GM19043 (cell line): Measurements from ENCODE around the gene FRMD4A.
"Not testable (repeated sequence)": the region's sequence is repeated elsewhere in the genome, so short reads cannot be mapped to it uniquely, and the experiment has no call there.

Source experiments
- ATAC-seq: cut with Tn5 transposase; IDR thresholded peaks from one replicate; pipeline ENCODE4 v1.9.1; 2021; ENCODE audit warnings: low read depth; ENCODE audit not compliant: unreplicated experiment

The FRMD4A gene

GRCh38 chr10:13930120-13930519 is 400.6 kb downstream of the FRMD4A start:
- ATAC-seq: no peak

GRCh38 chr10:13928451-13928850 is 402.3 kb downstream of the FRMD4A start:
- no peak for ATAC-seq

- no peak for ATAC-seq
Measured at GRCh38 chr10:13925971-13926780, 404.5 kb downstream of the FRMD4A start.

DNA sequence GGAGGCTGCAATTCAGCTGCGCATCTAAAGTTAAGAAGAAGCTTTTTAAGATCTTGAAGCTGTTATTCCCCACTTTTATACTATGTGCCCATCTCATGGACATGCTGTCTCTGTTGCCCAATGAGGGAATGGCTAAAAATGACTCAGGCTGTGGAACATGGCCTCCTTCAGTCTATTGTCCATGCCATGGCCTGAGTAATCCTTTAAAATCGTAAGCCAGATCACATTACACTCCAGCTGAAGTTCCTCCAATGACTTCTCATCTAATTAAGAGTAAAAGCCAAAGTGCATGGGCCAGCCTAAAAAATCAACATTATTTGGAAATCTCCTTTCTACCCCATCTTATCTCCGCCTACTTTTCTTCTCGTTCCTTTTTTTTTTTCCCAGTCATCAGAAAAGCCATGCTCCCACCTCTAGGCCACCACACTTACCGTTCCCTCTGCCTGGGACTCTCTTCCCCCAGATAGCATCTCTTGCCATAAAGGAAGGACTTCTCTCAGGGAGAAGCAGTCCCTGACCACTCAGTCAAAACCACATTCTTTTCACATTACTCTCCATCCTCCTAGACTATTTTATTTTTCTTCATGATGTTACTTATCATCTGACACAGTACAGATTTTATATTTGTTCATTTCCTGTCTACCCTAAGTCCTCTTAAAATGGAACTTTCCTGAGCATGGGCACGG is 406.5 kb downstream of the FRMD4A start:
- ATAC-seq: no peak

DNA sequence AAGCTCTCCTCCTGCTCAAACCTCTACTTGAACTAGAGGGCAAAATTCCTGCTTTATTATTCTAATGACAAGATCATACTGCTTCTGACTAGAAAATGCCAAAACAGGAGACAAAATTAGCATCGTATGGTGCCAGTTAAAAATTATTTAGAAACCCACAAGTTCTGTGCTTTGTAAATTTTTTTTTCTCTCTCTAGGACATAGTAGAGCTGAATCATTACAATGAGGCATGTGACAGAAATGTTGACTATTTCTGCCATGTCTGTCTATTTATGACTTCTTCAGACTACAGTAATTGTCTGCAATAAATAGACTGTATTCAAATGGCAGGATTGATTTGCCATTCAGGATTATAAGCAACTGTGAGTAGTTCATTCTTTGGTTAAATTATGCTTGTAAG is 408.1 kb downstream of the FRMD4A start:
- no peak for ATAC-seq

DNA sequence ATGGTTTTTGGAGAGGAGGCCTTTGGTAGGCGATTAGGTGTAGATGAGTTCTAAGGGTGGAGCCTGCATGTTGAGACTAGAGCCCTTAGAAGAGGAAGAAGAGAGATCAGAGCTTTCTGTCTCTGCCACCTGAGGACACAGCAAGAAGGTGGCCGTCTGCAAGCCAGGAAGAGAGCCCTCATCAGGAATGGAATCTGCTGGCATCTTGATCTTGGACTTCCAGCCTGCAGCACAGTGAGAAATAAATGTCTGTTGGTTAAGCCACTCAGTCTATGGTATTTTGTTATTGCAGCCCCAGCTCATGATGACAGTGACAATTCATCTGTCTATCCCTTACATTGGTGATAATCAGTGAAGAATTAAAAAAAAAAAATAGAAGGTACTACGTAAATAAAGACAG is 408.8 kb downstream of the FRMD4A start:
- ATAC-seq: no peak

DNA sequence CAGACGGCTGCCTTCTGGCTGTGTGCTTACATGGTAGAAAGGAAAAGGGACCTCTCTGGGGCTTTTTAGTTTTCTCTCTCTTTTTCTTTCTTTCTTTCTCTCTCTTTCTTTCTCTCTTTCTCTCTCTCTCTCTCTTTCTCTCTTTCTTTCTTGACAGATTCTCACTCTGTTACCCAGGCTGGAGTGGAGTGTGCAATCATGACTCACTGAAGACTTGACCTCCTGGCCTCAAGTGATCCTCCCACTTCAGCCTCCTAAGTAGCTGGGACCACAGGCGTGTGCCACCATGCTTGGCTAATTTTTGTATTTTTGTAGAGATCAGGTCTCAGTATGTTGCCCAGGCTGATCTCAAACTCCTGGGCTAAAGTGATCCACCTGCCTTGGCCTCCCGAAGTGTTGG is 409.6 kb downstream of the FRMD4A start:
- not testable (repeated sequence) for ATAC-seq

DNA sequence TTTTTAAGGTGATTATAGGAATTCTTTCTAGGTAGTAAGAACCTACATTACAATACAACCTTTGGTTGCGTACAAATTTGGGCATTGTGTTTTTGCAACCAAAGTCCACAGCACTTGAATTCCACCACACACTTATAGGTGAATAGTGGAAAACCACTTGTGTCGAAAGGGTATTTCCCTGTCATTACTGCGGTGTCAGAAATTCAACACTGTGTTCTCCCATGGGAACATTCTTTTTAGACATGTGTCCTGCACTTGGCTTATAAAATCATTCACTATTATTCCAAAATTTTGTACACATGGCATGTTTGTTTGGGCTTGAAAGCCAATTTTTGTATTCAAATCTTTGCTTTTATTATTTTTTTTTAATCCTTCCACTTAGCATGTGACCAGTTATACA is 410.3 kb downstream of the FRMD4A start:
- no peak for ATAC-seq

DNA sequence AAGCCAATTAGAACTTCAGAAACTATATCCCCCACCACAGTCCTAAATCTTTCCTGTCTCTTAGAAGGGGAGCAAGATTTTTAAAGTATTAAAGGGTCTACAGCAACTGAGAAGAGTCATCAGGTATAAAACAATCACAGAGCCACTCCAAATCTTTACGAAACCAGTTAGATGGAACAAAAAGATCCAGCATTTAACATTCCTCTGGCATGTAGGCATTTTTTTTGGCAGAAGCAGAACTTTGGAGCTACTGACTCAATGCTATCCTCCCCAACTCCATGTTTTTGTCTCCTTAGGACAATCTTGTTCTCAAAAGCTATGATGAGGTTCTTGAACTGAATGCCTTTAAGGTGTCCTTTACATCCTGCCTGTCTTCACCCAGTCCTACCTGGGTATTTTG is 410.7 kb downstream of the FRMD4A start:
- no peak for ATAC-seq

- ATAC-seq: no peak
Measured at GRCh38 chr10:13917791-13918190, 412.9 kb downstream of the FRMD4A start.

DNA sequence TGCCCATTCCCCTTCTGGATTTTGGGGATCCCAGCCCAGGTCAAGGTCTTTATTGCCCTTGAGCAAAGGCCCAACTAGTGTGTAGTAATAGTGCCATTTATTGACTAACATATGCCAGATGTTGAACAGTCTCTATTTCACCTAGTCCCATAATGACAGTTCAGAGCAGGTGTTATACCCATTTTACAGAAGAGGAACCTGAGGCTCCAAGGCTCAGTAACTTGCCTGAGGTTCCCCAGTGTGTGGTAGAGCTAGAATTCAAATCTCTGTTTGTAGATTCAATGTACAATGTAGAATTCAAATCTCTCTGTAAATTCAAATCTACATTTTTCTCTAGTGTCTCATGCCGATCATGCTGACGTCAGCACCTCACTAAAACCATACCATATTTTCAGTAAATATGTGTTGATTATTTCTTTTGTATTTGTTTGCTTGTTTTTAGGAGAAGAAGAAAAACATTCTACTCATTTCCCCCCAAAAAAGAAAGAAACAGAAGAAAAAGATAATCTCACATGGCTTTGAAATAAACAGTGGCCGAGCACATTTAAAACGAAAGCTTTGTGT is 414.3 kb downstream of the FRMD4A start:
- no peak for ATAC-seq

DNA sequence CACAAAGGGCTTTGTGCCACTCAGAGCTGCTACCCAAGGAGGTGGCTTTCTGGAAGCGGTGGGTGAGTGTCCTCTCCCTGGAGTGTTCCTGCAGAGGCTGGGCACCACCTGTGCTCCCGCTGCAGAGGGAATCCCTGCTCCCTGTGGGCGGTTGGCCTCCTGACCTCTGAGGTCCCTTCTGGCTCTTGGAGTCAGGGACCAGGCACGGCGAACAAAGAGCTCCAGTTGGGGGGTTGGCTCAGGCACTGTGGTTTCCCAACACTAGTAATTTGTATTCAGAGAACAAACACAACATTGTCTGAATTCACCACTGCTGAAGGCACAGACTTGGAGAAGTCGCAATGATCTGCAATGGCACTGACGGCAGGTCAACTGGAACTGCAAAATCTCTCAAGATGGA is 415.0 kb downstream of the FRMD4A start:
- ATAC-seq: no peak

DNA sequence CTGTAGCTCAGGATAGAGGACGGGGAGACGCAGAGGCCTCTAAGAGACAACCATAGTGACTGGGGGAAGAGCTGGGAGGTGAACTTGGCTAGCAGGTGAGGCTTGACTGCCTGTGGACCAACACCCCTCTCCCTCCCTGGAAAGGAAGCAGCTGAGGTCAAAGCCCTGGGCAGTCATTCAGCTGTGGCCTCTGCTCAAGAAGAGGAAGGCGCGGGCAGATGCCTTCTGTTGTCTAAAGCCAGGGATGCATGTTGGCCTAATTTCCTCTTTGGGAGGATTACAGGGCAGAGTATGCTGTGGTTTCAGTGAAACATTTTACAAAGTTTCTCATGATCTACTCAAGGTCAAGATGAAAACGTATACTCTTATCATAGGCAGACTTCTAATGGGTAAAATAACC is 416.8 kb downstream of the FRMD4A start:
- no peak for ATAC-seq

GRCh38 chr10:13911821-13912520 is 418.8 kb downstream of the FRMD4A start:
- ATAC-seq: no peak

DNA sequence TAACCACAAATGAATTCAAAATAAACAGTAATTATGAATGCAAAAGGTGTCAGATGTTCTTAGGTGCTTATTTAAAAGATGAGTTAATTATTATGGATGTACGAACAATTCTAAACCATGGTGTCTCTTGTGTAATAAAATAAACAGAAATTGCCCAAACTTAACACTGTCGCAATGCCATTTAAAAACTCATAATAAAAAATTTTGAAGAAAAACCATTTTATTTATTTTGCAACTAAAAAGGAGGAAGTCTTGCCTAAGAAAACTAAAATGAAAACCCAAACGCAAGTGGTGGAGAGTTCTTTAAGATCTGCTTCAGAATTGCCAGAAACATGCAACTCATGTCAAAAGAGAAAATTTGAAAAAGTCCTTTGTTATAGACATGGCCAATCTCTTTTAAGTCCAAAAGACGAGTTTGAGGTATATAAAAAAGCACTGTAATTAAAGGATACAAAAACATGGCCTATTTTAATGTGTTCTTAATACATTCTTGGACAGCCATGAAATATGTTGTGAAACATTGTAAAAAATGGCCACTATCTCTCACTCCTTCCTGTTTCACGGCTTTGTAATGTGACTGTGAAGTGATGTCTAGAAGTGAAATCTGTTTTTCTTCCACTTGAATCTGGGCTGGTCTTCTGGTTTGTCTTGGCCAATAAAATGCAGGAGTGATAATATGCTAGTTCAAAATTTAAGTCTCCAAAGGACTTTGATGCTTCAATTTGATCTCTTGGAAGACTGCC is 421.0 kb downstream of the FRMD4A start:
- ATAC-seq: no peak

GRCh38 chr10:13908475-13908874 is 422.2 kb downstream of the FRMD4A start:
- ATAC-seq: no peak

GRCh38 chr10:13907570-13907969 is 423.2 kb downstream of the FRMD4A start:
- ATAC-seq: no peak

GRCh38 chr10:13905281-13905680 is 425.4 kb downstream of the FRMD4A start:
- no peak for ATAC-seq

DNA sequence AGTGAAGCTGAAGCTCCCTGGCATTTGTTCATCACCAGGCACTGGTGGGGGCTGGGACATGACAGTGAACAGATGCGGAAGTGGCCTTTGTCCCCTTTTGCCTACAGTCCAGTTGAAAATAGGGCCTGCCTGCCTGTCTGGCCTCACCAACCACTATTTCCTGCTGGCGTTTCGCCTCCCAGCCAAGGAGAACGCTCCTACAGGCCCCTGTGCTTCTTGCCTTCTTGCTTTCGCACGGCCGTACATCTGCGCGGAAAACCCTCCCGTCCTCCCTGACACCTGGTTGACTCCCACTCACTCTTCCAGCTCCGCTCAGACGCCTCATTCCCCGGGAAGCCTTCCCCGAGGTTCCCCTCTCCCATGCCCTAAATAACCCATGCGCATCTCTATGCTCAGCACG is 426.7 kb downstream of the FRMD4A start:
- ATAC-seq: no peak

DNA sequence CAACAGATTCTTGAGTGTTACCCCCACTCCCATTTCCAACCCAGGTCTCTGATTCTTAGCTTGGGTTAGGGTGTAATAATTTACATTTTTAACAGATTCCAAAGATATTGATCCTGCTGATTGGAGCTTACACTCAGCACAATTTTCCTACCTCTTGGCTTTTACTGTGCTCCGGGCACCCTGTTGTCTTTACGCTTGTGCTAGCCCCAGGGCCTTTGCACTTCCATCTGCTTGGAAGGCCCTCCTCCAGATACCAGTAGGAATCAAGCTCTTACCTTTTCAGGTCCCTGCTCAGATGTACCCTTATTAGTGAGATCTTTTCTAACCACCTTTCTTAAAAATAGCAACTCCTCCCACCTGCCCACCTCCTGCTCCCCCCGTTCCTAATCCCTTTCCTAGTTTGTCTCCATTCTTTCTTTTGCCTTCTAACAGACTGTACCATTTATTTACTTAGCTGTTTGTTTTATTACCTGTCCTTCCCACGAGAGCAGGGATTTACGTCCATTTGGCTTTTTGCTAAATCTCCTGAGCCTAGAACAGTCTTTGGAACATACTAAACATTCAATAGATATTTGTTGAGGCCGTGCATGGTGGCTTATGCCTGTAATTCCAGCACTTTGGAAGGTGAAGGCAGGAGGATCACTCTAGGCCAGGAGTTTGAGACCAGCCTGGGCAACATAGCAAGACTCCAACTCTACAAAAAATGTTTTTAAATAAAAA is 427.7 kb downstream of the FRMD4A start:
- no peak for ATAC-seq
